HEK293 (cell line): ENCODE measurements around the gene FXR1.

Experiments
- ATF2 ChIP-seq: fragments of 450-650 bp; formaldehyde crosslinking; IDR thresholded peaks from 2 replicates; pipeline ENCODE4 v1.5.1; 2016; ENCODE audit warnings: missing biosample characterization, missing genetic modification characterization, low read depth
- BCL11A ChIP-seq: fragments of 450-650 bp; formaldehyde crosslinking; IDR thresholded peaks from 2 replicates; pipeline ENCODE4 v1.5.1; 2016; ENCODE audit warnings: low read depth, missing biosample characterization, missing genetic modification characterization
- CTCF ChIP-seq: fragments of 450-650 bp; formaldehyde crosslinking; IDR thresholded peaks from 2 replicates; pipeline ENCODE4 v1.5.1; 2016; ENCODE audit warnings: missing biosample characterization, missing genetic modification characterization
- GLIS1 ChIP-seq: fragments of 450-650 bp; formaldehyde crosslinking; IDR thresholded peaks from 2 replicates; pipeline ENCODE4 v1.5.1; 2016; ENCODE audit warnings: missing biosample characterization, missing genetic modification characterization
- ZNF488 ChIP-seq: fragments of 450-650 bp; formaldehyde crosslinking; IDR thresholded peaks from 2 replicates; pipeline ENCODE4 v1.5.1; 2016; ENCODE audit warnings: missing biosample characterization, missing genetic modification characterization

- TF ChIP-seq GLIS1 (no peak), CTCF (tag by site-specific recombination) (no peak), BCL11A (tag by site-specific recombination) (no peak), ATF2 (tag by site-specific recombination) (no peak), ZNF488 (tag by site-specific recombination) (no peak)
Observed at GRCh38 chr3:180980611-180981010, 68.1 kb downstream of the FXR1 start.
